HCT116 (cell line): ENCODE data around the gene NMRAL1.

Experiments used
- CTCF ChIP-seq, 3 experiments: fragments of 200-600 bp in 1 of 3; sonication (generic) in 1 of 3; IDR thresholded peaks in 2 of 3; conservative IDR thresholded peaks in 1 of 3; 2 replicates each; pipeline ENCODE4 v1.5.1; 2012 to 2017; ENCODE audit warnings: low read depth in 2 of 3, low read length in 2 of 3, antibody characterized with exemption in 1 of 3, borderline replicate concordance in 1 of 3, control low read depth in 1 of 3, mild to moderate bottlenecking in 1 of 3, mixed read lengths in 1 of 3, mixed run types in 1 of 3, moderate library complexity in 1 of 3; ENCODE audit not compliant: insufficient read depth in 1 of 3
- EZH2 ChIP-seq: fragments of 200-600 bp; sonication (generic); IDR thresholded peaks from 2 replicates; pipeline ENCODE4 v1.6.1; 2017; ENCODE audit warnings: antibody characterized with exemption, mixed run types
- EZH2phosphoT487 ChIP-seq: fragments of 200-600 bp; IDR thresholded peaks from 2 replicates; pipeline ENCODE4 v1.6.1; 2018; ENCODE audit warnings: antibody characterized with exemption, borderline replicate concordance
- MAX ChIP-seq: IDR thresholded peaks from 2 replicates; pipeline ENCODE4 v1.6.1; 2012
- POLR2A ChIP-seq: IDR thresholded peaks from 2 replicates; pipeline ENCODE4 v1.7.0; 2011; ENCODE audit warnings: borderline replicate concordance; ENCODE audit not compliant: insufficient read depth, insufficient read length; ENCODE audit errors: extremely low read depth
- POLR2AphosphoS5 ChIP-seq: IDR thresholded peaks from 2 replicates; pipeline ENCODE4 v1.6.1; 2011; ENCODE audit warnings: mild to moderate bottlenecking, low read depth, low read length, moderate library complexity
- RAD21 ChIP-seq: IDR thresholded peaks from 2 replicates; pipeline ENCODE4 v1.6.1; 2012; ENCODE audit warnings: low read depth, mild to moderate bottlenecking
- REST ChIP-seq: IDR thresholded peaks from 2 replicates; pipeline ENCODE4 v1.6.1; 2012; ENCODE audit warnings: low read depth
- SIN3A ChIP-seq: IDR thresholded peaks from 2 replicates; pipeline ENCODE4 v1.6.1; 2012; ENCODE audit warnings: low read depth
- SRF ChIP-seq: IDR thresholded peaks from 2 replicates; pipeline ENCODE4 v1.6.1; 2012; ENCODE audit warnings: low read depth
- YY1 ChIP-seq: IDR thresholded peaks from 2 replicates; pipeline ENCODE4 v1.6.1; 2011; ENCODE audit warnings: low read length, low read depth, moderate library complexity, mild to moderate bottlenecking; ENCODE audit not compliant: insufficient replicate concordance; ENCODE audit errors: extremely low read depth
- ZFX ChIP-seq: fragments of 450-650 bp; IDR thresholded peaks from 2 replicates; pipeline ENCODE4 v1.6.1; 2017
- ZNF274 ChIP-seq: fragments of 200-500 bp; sonication (Bioruptor generic); IDR thresholded peaks from 2 replicates; pipeline ENCODE4 v1.6.1; 2014; ENCODE audit warnings: mild to moderate bottlenecking, low read depth, low read length, inconsistent platforms

GRCh38 chr16:4433228-4433627, 41.2 kb downstream of the NMRAL1 start:
- TF ChIP-seq POLR2A (no peak), CTCF (IDR thresholded peaks at IDR 0.05 in 2 of 3, conservative IDR thresholded peaks at IDR 0.05 in 1 of 3; ENCODE audit: borderline replicate concordance in 1 of 3, insufficient read depth in 1 of 3, low read depth in 2 of 3, low read length in 2 of 3) (no peak), POLR2AphosphoS5 (no peak), ZNF274 (no peak), REST (no peak), YY1 (no peak), SRF (no peak), EZH2 (no peak), EZH2phosphoT487 (no peak), MAX (no peak), RAD21 (no peak), SIN3A (no peak), ZFX (no peak)
